Activated CD4-positive, alpha-beta T cell treated with anti-CD3 and anti-CD28 coated beads for 36 hours (primary cell): ENCODE results near the gene CDH12. TPM values are rescaled to one million over a fixed set of nuclear protein-coding genes. Genes with fewer than 3 reads are reported as not detected.

ENCODE experiments used
- ATAC-seq: fragments of 200-7000 bp; cut with Tn5 transposase; one replicate; pipeline ENCODE4 v1.10.0; 2021; ENCODE audit warnings: mild to moderate bottlenecking, moderate library complexity
- CTCF ChIA-PET: fragments of 350-600 bp; sonication (Branson Sonifier 250); formaldehyde crosslinking; loops from one replicate; lab custom pipeline; 2021; ENCODE audit warnings: antibody characterized with exemption; lab: Charles Lee
- POLR2A ChIA-PET: fragments of 350-600 bp; sonication (Branson Sonifier 250); formaldehyde crosslinking; loops from one replicate; lab custom pipeline; 2021; ENCODE audit warnings: antibody characterized with exemption, inconsistent platforms; lab: Charles Lee
- DNase-seq: peaks from one replicate; pipeline ENCODE4 v3.0.0-alpha.2; 2020
- H3K27ac Mint-ChIP-seq: one replicate; pipeline ENCODE4 v1.8.0; 2021; ENCODE audit warnings: mixed read lengths
- H3K27me3 Mint-ChIP-seq: one replicate; pipeline ENCODE4 v1.8.0; 2021; ENCODE audit warnings: mixed read lengths
- H3K36me3 Mint-ChIP-seq: one replicate; pipeline ENCODE4 v1.8.0; 2021; ENCODE audit warnings: low read depth, mixed read lengths
- H3K4me1 Mint-ChIP-seq: one replicate; pipeline ENCODE4 v1.8.0; 2021; ENCODE audit warnings: mixed read lengths
- H3K4me3 Mint-ChIP-seq: one replicate; pipeline ENCODE4 v1.8.0; 2021; ENCODE audit warnings: mild to moderate bottlenecking, moderate library complexity, mixed read lengths
- H3K9me3 Mint-ChIP-seq: one replicate; pipeline ENCODE4 v1.8.0; 2021; ENCODE audit warnings: low read depth, mixed read lengths
- intact Hi-C, 2 experiments: fragments of 100-400 bp; cut with DNase I in 1 of 2; cut with micrococcal nuclease in 1 of 2; formaldehyde crosslinking; loops; one replicate each; pipeline versions ENCODE4 v1.14.2 to v1.15.1; 2022 to 2024; cut with DNase I, micrococcal nuclease
- total RNA-seq, 2 experiments: library from RNA; stranded (reverse); gene quantifications; one replicate each; pipeline ENCODE4 v1.2.3, GENCODE V29; 2021

The CDH12 gene
- total RNA-seq, 2 experiments from 2014 or later = not detected

GRCh38 chr5:22706901-22707300 lies 146.2 kb downstream of the CDH12 start:
- Mint-ChIP-seq H3K9me3 (no peaks in the 10 kb centered on the region), H3K27ac (no peak overlapping the region), H3K4me1 (no peaks in the 10 kb centered on the region), H3K36me3 (no peaks in the 10 kb centered on the region), H3K4me3 (no peak overlapping the region), H3K27me3 (no peaks in the 10 kb centered on the region)
- CTCF ChIA-PET = no interaction called here
- DNase-seq (no peak), ATAC-seq (no peak)
- POLR2A ChIA-PET = no interaction called here
- intact Hi-C loops = no loop called here

GRCh38 chr5:22699319-22699718 lies 153.8 kb downstream of the CDH12 start:
- Mint-ChIP-seq H3K36me3 (no peaks in the 10 kb centered on the region), H3K9me3 (peaks cover 2% of the 10 kb centered on the region), H3K27ac (no peak overlapping the region), H3K4me3 (no peak overlapping the region), H3K27me3 (no peaks in the 10 kb centered on the region), H3K4me1 (no peaks in the 10 kb centered on the region)
- DNase-seq = no peak
- intact Hi-C loops = no loop called here
- ATAC-seq = no peak
- POLR2A ChIA-PET = interaction anchor here (0.6 kb wide), 1 partner anchor 150 kb away, joined by 3 read pairs; no protein-coding TSS in a partner anchor
- CTCF ChIA-PET = no interaction called here

- Mint-ChIP-seq H3K4me3 (no peak overlapping the region), H3K27me3 (no peaks in the 10 kb centered on the region), H3K36me3 (no peaks in the 10 kb centered on the region), H3K4me1 (no peaks in the 10 kb centered on the region), H3K27ac (no peak overlapping the region), H3K9me3 (peaks cover 5% of the 10 kb centered on the region)
- ATAC-seq = no peak
- ChIA-PET POLR2A (no interaction called here), CTCF (no interaction called here)
- DNase-seq = no peak
- intact Hi-C loops = no loop called here
Measured at GRCh38 chr5:22693121-22693520, 160.0 kb downstream of the CDH12 start.

GRCh38 chr5:22683050-22683449 lies 170.1 kb downstream of the CDH12 start:
- CTCF ChIA-PET = no interaction called here
- no peaks in the 10 kb centered on the region for H3K27me3 Mint-ChIP-seq
- POLR2A ChIA-PET = no interaction called here
- H3K27ac Mint-ChIP-seq = no peak overlapping the region
- H3K36me3 Mint-ChIP-seq = no peaks in the 10 kb centered on the region
- ATAC-seq = no peak
- intact Hi-C loops = no loop called here
- no peak for DNase-seq
- H3K4me3 Mint-ChIP-seq = no peak overlapping the region
- H3K4me1 Mint-ChIP-seq = no peaks in the 10 kb centered on the region
- peaks cover 2% of the 10 kb centered on the region for H3K9me3 Mint-ChIP-seq

- intact Hi-C loops = no loop called here
- CTCF ChIA-PET = no interaction called here
- no peak for DNase-seq
- no peak for ATAC-seq
- POLR2A ChIA-PET = no interaction called here
- Mint-ChIP-seq H3K4me3 (no peak overlapping the region), H3K4me1 (no peaks in the 10 kb centered on the region), H3K9me3 (peaks cover 6% of the 10 kb centered on the region), H3K36me3 (no peaks in the 10 kb centered on the region), H3K27ac (no peak overlapping the region), H3K27me3 (no peaks in the 10 kb centered on the region)
Measured at GRCh38 chr5:22678886-22679285, 174.3 kb downstream of the CDH12 start.

GRCh38 chr5:22673131-22673530 lies 180.0 kb downstream of the CDH12 start:
- CTCF ChIA-PET = no interaction called here
- H3K4me3 Mint-ChIP-seq = no peak overlapping the region
- no peaks in the 10 kb centered on the region for H3K4me1 Mint-ChIP-seq
- H3K9me3 Mint-ChIP-seq = peaks cover 6% of the 10 kb centered on the region
- DNase-seq (no peak), ATAC-seq (no peak)
- no peaks in the 10 kb centered on the region for H3K36me3 Mint-ChIP-seq
- H3K27me3 Mint-ChIP-seq = no peaks in the 10 kb centered on the region
- intact Hi-C loops = no loop called here
- H3K27ac Mint-ChIP-seq = no peak overlapping the region
- POLR2A ChIA-PET = no interaction called here

GRCh38 chr5:22669345-22669744 lies 183.8 kb downstream of the CDH12 start:
- ATAC-seq (no peak), DNase-seq (no peak)
- H3K36me3 Mint-ChIP-seq = no peaks in the 10 kb centered on the region
- H3K4me1 Mint-ChIP-seq = no peaks in the 10 kb centered on the region
- ChIA-PET CTCF (no interaction called here), POLR2A (no interaction called here)
- intact Hi-C loops = no loop called here
- no peaks in the 10 kb centered on the region for H3K27me3 Mint-ChIP-seq
- H3K4me3 Mint-ChIP-seq = no peak overlapping the region
- peaks cover 8% of the 10 kb centered on the region for H3K9me3 Mint-ChIP-seq
- H3K27ac Mint-ChIP-seq = no peak overlapping the region

GRCh38 chr5:22665801-22666200 lies 187.3 kb downstream of the CDH12 start:
- H3K9me3 Mint-ChIP-seq = peaks cover 10% of the 10 kb centered on the region
- no peak for DNase-seq
- no peak overlapping the region for H3K27ac Mint-ChIP-seq
- H3K36me3 Mint-ChIP-seq = no peaks in the 10 kb centered on the region
- H3K27me3 Mint-ChIP-seq = no peaks in the 10 kb centered on the region
- no peaks in the 10 kb centered on the region for H3K4me1 Mint-ChIP-seq
- ChIA-PET POLR2A (interaction anchor here (0.6 kb wide), 1 partner anchor 225 kb away, joined by 4 read pairs; no protein-coding TSS in a partner anchor), CTCF (no interaction called here)
- no peak for ATAC-seq
- no peak overlapping the region for H3K4me3 Mint-ChIP-seq
- intact Hi-C loops = no loop called here

GRCh38 chr5:22663134-22663533 lies 190.0 kb downstream of the CDH12 start:
- CTCF ChIA-PET = no interaction called here
- no peaks in the 10 kb centered on the region for H3K4me1 Mint-ChIP-seq
- no peak overlapping the region for H3K27ac Mint-ChIP-seq
- POLR2A ChIA-PET = no interaction called here
- H3K4me3 Mint-ChIP-seq = no peak overlapping the region
- no peaks in the 10 kb centered on the region for H3K27me3 Mint-ChIP-seq
- intact Hi-C loops = no loop called here
- H3K36me3 Mint-ChIP-seq = no peaks in the 10 kb centered on the region
- peaks cover 10% of the 10 kb centered on the region for H3K9me3 Mint-ChIP-seq
- no peak for DNase-seq
- no peak for ATAC-seq

- ATAC-seq = no peak
- intact Hi-C loops = no loop called here
- no peaks in the 10 kb centered on the region for H3K4me1 Mint-ChIP-seq
- POLR2A ChIA-PET = no interaction called here
- H3K9me3 Mint-ChIP-seq = peaks cover 10% of the 10 kb centered on the region
- H3K4me3 Mint-ChIP-seq = no peak overlapping the region
- H3K27me3 Mint-ChIP-seq = no peaks in the 10 kb centered on the region
- no peaks in the 10 kb centered on the region for H3K36me3 Mint-ChIP-seq
- CTCF ChIA-PET = no interaction called here
- H3K27ac Mint-ChIP-seq = no peak overlapping the region
- no peak for DNase-seq
Measured at GRCh38 chr5:22662391-22662790, 190.8 kb downstream of the CDH12 start.

GRCh38 chr5:22651355-22651754 lies 201.8 kb downstream of the CDH12 start:
- Mint-ChIP-seq H3K4me1 (no peaks in the 10 kb centered on the region), H3K9me3 (peaks cover 7% of the 10 kb centered on the region), H3K4me3 (no peak overlapping the region), H3K36me3 (no peaks in the 10 kb centered on the region), H3K27me3 (no peaks in the 10 kb centered on the region), H3K27ac (no peak overlapping the region)
- ATAC-seq = no peak
- CTCF ChIA-PET = no interaction called here
- intact Hi-C loops = no loop called here
- no peak for DNase-seq
- POLR2A ChIA-PET = no interaction called here

- ChIA-PET POLR2A (no interaction called here), CTCF (no interaction called here)
- H3K9me3 Mint-ChIP-seq = peaks cover 7% of the 10 kb centered on the region
- intact Hi-C loops = no loop called here
- H3K4me3 Mint-ChIP-seq = no peak overlapping the region
- no peaks in the 10 kb centered on the region for H3K27me3 Mint-ChIP-seq
- no peak for ATAC-seq
- no peaks in the 10 kb centered on the region for H3K4me1 Mint-ChIP-seq
- no peak overlapping the region for H3K27ac Mint-ChIP-seq
- no peaks in the 10 kb centered on the region for H3K36me3 Mint-ChIP-seq
- DNase-seq = no peak
Measured at GRCh38 chr5:22650511-22650910, 202.6 kb downstream of the CDH12 start.

- POLR2A ChIA-PET = no interaction called here
Measured at GRCh38 chr5:22649074-22649473, 204.1 kb downstream of the CDH12 start.

More at GRCh38 chr5:22649074-22649473, 204.1 kb downstream of the CDH12 start:
- no peak for ATAC-seq
- no peak overlapping the region for H3K4me3 Mint-ChIP-seq
- H3K9me3 Mint-ChIP-seq = peaks cover 7% of the 10 kb centered on the region
- intact Hi-C loops = no loop called here
- H3K36me3 Mint-ChIP-seq = no peaks in the 10 kb centered on the region
- no peak overlapping the region for H3K27ac Mint-ChIP-seq
- CTCF ChIA-PET = interaction anchor here (0.6 kb wide), 1 partner anchor 40 kb away, joined by 3 read pairs; no protein-coding TSS in a partner anchor
- no peaks in the 10 kb centered on the region for H3K4me1 Mint-ChIP-seq
- no peak for DNase-seq
- no peaks in the 10 kb centered on the region for H3K27me3 Mint-ChIP-seq
